ENCODE data around the gene VCL.
"Not testable (repeated sequence)": the region's sequence is repeated elsewhere in the genome, so short reads cannot be mapped to it uniquely, and the experiment has no call there.

The VCL gene

DNA sequence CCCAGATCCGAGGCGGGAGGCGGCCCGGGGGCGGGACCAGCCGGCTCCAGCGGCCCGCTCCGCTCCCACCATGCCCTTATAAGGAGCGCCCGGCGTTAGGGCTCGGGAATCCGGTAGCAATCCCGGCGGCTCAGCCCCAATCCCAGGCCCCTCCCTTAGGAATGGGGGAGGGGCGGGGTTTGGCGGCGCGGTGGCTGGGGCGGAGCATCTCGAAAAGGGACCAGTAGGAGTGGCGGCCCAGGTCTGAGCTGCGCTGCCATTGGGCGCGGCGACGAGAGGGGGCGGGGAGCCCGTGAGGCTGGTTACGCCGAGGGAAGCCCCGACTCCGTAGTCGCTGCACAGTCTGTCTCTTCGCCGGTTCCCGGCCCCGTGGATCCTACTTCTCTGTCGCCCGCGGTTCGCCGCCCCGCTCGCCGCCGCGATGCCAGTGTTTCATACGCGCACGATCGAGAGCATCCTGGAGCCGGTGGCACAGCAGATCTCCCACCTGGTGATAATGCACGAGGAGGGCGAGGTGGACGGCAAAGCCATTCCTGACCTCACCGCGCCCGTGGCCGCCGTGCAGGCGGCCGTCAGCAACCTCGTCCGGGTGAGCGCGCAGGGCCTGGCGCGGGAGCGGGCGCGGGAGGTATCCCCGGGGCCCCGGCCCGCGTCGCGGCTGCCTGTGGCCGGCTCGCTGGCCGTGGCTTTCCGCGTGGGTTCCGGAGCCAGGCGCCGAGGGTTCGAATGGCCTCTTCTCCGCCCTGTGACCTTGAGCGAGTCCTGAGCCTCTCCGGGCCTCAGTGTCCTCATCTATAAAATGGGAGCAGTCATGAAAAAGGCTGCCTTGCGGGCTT, at the start of gene VCL:
VCL (plus strand) TSS at position 330 of the 836 bp plus-strand sequence; CDS start at position 422, 92 bp downstream.
- Histone ChIP-seq H3K36me3 (ENCODE audit: control insufficient read depth, insufficient read depth, low read length) (peaks cover 30% of the 10 kb centered on the region), H3K4me3 (ENCODE audit: low read depth, low read length) (peak within 1 kb of the TSS; percentile 100), H3K27ac (ENCODE audit: low read depth, low read length) (peak within 1 kb of the TSS; percentile 100), H3K9me3 (ENCODE audit: control insufficient read depth, insufficient read depth, low read depth, low read length) (no peaks in the 10 kb centered on the region), H3K4me1 (ENCODE audit: control insufficient read depth, insufficient read depth, low read length) (peaks cover 20% of the 10 kb centered on the region; the same call in 1 of the 2 replicates), H3K9ac (ENCODE audit: low read length) (peak within 1 kb of the TSS; percentile 100), H3K27me3 (ENCODE audit: control insufficient read depth, insufficient read depth, low read length) (no peaks in the 10 kb centered on the region)

DNA sequence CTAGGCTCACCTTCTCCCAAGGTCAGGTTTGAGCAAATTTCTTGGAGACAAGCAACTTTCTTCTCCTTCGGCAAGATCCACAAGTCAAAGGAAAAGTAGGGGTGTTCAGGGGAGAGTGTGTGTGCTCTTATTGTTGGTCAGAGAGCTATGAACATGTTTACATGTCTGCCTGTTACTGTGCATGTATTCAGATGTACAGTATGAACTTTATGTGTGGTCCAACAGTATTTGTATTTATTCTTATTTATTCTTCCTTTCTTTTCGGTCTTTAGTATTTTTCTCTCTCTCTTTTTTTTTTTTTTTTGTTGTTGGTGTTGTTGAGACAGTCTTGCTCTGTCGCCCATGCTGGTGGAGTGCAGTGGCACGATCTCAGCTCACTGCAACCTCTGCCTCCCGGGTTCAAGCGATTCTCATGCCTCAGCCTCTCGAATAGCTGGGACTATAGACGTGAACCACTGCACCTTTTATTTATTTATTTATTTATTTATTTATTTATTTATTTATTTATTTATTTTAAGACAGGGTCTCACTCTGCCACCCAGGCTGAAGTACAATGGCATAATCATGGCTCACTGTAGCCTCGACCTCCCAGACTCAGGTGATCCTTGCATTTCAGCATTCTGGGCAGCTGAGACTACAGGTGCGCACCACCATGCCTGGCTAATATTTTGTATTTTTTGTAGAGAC, 48.8 kb upstream of the VCL start:
- Histone ChIP-seq H3K36me3 (ENCODE audit: control insufficient read depth, insufficient read depth, low read length) (no peaks in the 10 kb centered on the region), H3K4me1 (ENCODE audit: control insufficient read depth, insufficient read depth, low read length) (0 out of 2 replicates have a peak, but pooled peaks cover 3% of the 10 kb centered on the region), H3K9me3 (ENCODE audit: control insufficient read depth, insufficient read depth, low read depth, low read length) (peaks cover 11% of the 10 kb centered on the region), H3K27me3 (ENCODE audit: control insufficient read depth, insufficient read depth, low read length) (no peaks in the 10 kb centered on the region), H3K4me3 (ENCODE audit: low read depth, low read length) (no peak overlapping the region), H3K27ac (ENCODE audit: low read depth, low read length) (no peak overlapping the region), H3K9ac (ENCODE audit: low read length) (no peak overlapping the region)

DNA sequence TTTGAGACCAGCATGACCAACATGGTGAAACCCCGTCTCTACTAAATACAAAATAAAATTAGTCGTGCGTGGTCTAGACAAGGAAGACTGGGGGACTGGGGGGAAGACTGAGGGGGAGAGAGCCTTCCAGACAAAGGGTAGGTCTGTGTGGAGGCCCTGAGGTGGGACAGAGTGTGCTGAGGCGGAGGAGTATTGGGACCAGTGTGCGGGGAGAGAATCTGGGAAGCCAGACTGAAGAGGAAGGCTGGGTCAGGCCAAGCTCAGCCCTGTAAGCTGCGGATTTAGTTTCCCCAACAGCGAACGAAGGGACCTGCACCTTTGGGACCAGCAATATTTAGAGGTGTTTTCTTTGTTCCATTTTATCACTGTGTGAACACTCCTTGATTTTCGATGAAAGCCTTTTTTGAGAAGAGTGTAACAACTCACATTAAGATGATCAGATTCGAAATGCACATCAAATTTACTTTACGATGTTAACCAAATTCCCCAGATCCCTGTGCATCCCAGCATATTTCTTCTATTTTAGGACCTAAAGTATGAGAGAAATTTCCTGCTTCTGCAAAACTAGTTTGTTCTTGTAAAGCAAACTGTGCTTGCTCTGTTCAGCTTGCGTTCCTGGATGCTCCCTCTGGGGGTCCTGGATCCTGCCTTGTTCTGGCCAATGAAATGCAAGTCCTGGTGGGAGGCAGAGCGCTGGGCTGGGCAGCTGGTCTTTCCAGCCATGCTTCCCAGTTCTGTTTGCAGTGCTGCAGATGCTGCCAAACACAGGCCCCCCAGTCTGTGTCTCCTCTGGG, 47.6 kb upstream of the VCL start:
- Histone ChIP-seq H3K9me3 (ENCODE audit: control insufficient read depth, insufficient read depth, low read depth, low read length) (no peaks in the 10 kb centered on the region), H3K27ac (ENCODE audit: low read depth, low read length) (no peak overlapping the region), H3K36me3 (ENCODE audit: control insufficient read depth, insufficient read depth, low read length) (no peaks in the 10 kb centered on the region), H3K4me3 (ENCODE audit: low read depth, low read length) (no peak overlapping the region), H3K27me3 (ENCODE audit: control insufficient read depth, insufficient read depth, low read length) (no peaks in the 10 kb centered on the region), H3K4me1 (ENCODE audit: control insufficient read depth, insufficient read depth, low read length) (0 out of 2 replicates have a peak, but pooled peaks cover 3% of the 10 kb centered on the region), H3K9ac (ENCODE audit: low read length) (no peak overlapping the region)

DNA sequence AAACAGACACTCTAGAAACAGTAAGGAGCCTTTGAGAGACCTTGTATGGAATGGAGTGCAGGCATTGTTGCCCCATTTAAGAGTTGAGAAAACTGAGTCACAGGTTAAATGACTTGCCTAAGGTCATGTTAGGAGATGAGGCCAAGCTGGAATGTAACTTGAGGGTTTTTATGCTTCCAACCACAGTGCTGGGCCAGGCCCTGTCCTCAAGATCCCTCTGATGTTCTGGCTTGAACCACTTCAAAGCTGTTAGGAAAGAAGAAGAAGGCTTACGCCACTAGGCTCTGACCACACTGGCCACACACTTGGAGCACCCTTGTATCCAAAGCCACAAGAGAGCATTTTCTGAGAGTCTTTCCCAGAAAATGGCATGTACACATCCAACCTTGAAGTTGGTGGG, 44.3 kb upstream of the VCL start:
- Histone ChIP-seq H3K4me3 (ENCODE audit: low read depth, low read length) (no peak overlapping the region), H3K27ac (ENCODE audit: low read depth, low read length) (no peak overlapping the region), H3K9me3 (ENCODE audit: control insufficient read depth, insufficient read depth, low read depth, low read length) (no peaks in the 10 kb centered on the region), H3K9ac (ENCODE audit: low read length) (no peak overlapping the region), H3K27me3 (ENCODE audit: control insufficient read depth, insufficient read depth, low read length) (no peaks in the 10 kb centered on the region), H3K36me3 (ENCODE audit: control insufficient read depth, insufficient read depth, low read length) (no peaks in the 10 kb centered on the region), H3K4me1 (ENCODE audit: control insufficient read depth, insufficient read depth, low read length) (peaks cover 13% of the 10 kb centered on the region)

DNA sequence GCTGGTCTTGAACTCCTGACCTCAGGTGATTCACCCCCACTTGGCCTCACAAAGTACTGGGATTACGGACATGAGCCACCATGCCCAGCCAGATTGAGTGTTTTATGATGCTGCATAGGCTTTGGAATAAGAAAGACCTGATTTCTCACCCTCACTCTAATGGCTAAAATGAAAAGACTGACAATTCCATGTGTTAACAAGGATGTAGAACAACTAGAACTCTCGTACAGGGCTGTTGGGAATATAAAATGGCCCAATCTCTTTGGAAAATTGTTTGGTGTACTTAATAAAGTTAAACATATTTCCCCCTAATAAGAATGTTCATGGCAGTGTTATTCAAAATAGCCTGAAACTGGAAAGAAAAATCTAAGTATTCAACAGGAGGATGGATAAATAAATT, 43.2 kb upstream of the VCL start:
- no peaks in the 10 kb centered on the region for H3K27me3 ChIP-seq (ENCODE audit: control insufficient read depth, insufficient read depth, low read length)
- H3K9me3 ChIP-seq (ENCODE audit: control insufficient read depth, insufficient read depth, low read depth, low read length): no peaks in the 10 kb centered on the region
- no peaks in the 10 kb centered on the region for H3K36me3 ChIP-seq (ENCODE audit: control insufficient read depth, insufficient read depth, low read length)
- H3K27ac ChIP-seq (ENCODE audit: low read depth, low read length): no peak overlapping the region
- peaks cover 14% of the 10 kb centered on the region for H3K4me1 ChIP-seq (ENCODE audit: control insufficient read depth, insufficient read depth, low read length)
- H3K4me3 ChIP-seq (ENCODE audit: low read depth, low read length): no peak overlapping the region
- H3K9ac ChIP-seq (ENCODE audit: low read length): no peak overlapping the region

DNA sequence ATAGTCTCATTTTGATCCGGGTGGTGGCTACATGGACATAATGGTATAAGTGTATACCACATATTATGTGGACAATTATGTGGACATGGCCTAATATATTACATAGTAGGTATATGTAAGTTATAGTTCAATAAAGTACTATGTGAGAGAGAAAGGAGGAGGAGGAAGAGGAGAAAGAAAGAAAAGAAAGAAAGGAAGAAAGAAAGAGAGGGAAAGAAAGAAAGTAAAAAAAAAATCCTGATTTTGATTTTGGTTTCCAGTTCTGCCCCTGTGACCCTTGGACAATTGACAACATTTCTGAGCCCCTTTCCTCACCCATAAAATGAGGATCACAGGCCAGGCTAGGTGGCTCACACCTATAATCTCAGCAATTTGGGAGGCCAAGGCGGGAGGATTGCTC, 42.2 kb upstream of the VCL start:
- H3K9me3 ChIP-seq (ENCODE audit: control insufficient read depth, insufficient read depth, low read depth, low read length): no peaks in the 10 kb centered on the region
- H3K9ac ChIP-seq (ENCODE audit: low read length): no peak overlapping the region
- H3K4me1 ChIP-seq (ENCODE audit: control insufficient read depth, insufficient read depth, low read length): peaks cover 16% of the 10 kb centered on the region
- no peak overlapping the region for H3K4me3 ChIP-seq (ENCODE audit: low read depth, low read length)
- no peaks in the 10 kb centered on the region for H3K36me3 ChIP-seq (ENCODE audit: control insufficient read depth, insufficient read depth, low read length)
- no peak overlapping the region for H3K27ac ChIP-seq (ENCODE audit: low read depth, low read length)
- no peaks in the 10 kb centered on the region for H3K27me3 ChIP-seq (ENCODE audit: control insufficient read depth, insufficient read depth, low read length)

DNA sequence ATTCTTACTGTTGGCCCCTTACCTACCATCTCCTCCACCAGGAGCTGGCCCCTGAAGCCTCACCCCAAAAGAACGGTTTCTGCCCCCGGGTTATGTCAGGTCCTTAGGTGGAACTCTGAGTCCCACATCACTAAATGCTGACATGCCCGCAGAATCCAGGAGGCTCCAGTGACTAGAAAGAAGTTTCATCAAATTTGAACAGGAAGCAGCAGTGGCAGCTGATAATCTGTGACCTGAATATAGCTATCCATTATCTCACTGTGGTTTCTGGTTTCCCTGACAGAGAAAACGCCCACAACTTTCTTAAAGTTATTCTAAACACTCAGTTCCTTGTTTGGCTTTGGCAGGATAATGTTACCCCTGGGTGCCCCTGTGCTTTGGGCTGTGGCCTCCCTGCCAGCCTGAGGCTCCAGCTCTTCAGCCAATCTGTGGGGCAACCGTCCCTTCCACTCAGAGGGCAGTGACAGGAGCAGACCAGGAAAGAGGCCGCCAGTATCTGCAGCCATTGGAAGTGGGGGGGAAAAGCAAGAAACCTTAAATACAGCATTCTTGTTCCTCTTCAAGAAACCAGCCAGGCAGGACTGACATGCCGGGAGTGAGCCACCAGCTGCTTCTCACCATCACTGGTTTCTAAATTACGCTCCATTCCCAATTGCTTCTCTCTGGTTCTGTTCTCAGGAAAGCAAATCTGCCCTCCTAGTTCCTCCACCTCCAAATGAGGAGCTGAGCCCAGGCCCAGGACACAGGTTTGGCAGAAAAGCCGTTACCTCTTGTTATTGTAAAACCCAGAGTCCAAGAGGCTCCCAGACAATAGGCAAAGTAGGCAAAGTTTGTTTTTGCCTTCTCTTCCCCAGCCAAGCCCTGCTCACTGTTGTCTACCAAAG, 41.2 kb upstream of the VCL start:
- Histone ChIP-seq H3K4me3 (ENCODE audit: low read depth, low read length) (no peak overlapping the region), H3K4me1 (ENCODE audit: control insufficient read depth, insufficient read depth, low read length) (peaks cover 16% of the 10 kb centered on the region), H3K9me3 (ENCODE audit: control insufficient read depth, insufficient read depth, low read depth, low read length) (no peaks in the 10 kb centered on the region), H3K27ac (ENCODE audit: low read depth, low read length) (no peak overlapping the region), H3K9ac (ENCODE audit: low read length) (no peak overlapping the region), H3K36me3 (ENCODE audit: control insufficient read depth, insufficient read depth, low read length) (no peaks in the 10 kb centered on the region), H3K27me3 (ENCODE audit: control insufficient read depth, insufficient read depth, low read length) (no peaks in the 10 kb centered on the region)

DNA sequence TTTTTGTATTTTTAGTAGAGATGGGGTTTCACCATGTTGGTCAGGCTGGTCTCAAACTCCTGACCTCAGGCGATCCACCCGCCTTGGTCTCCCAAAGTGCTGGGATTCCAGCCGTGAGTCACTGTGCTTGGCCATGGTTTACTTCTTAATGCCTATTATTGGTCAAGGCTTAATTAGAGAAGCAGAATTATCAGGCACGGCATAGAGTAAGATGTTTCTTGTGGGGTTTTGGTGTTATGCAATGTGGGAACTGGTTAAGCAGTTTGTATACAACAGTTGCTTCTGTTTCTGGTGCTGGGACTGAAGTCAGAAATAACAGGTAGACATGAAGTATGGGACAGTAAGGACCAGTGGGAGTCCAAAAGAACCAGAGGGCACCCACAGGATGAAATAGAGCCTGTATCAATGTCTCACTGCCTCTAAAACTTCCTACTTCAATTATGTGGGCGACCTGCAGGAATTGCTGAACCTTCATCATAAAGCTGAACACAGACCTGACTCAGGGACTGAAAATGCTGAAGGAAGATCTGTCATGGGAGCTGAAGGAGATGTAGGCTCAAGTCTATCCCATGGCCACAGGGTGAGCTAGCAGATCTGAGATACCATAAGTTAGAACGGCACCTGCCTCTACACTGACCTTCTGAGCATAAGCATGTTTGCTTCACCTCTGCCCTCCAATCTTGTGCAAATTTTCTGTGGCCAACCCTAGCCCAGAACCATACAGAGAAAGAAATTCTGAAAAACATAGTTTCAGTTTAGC, 38.3 kb upstream of the VCL start:
- peaks cover 20% of the 10 kb centered on the region for H3K4me1 ChIP-seq (ENCODE audit: control insufficient read depth, insufficient read depth, low read length)
- H3K9me3 ChIP-seq (ENCODE audit: control insufficient read depth, insufficient read depth, low read depth, low read length): no peaks in the 10 kb centered on the region
- H3K27me3 ChIP-seq (ENCODE audit: control insufficient read depth, insufficient read depth, low read length): no peaks in the 10 kb centered on the region
- no peaks in the 10 kb centered on the region for H3K36me3 ChIP-seq (ENCODE audit: control insufficient read depth, insufficient read depth, low read length)
- no peak overlapping the region for H3K4me3 ChIP-seq (ENCODE audit: low read depth, low read length)
- H3K9ac ChIP-seq (ENCODE audit: low read length): no peak overlapping the region
- H3K27ac ChIP-seq (ENCODE audit: low read depth, low read length): no peak overlapping the region

DNA sequence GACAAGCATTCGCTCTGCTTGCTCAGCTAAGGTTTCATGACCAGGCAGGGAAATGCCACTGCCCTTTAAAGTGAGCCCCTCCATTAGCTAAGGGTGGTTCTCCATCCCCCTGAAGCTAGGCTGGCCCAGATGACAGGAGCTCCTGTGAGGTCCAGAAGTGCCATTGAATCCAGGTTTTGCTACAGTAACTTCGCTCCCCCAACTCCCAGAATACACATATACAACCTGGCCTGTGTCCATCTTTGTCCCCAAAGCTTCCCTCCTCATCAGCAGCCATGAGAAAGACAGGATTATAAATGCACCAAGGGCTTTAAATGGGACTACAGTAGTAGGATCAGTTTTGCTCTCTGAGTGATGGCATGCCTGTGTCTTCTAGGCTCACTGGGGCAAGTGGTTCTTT, 35.5 kb upstream of the VCL start:
- Histone ChIP-seq H3K27me3 (ENCODE audit: control insufficient read depth, insufficient read depth, low read length) (no peaks in the 10 kb centered on the region), H3K4me1 (ENCODE audit: control insufficient read depth, insufficient read depth, low read length) (peaks cover 34% of the 10 kb centered on the region), H3K36me3 (ENCODE audit: control insufficient read depth, insufficient read depth, low read length) (no peaks in the 10 kb centered on the region), H3K9me3 (ENCODE audit: control insufficient read depth, insufficient read depth, low read depth, low read length) (no peaks in the 10 kb centered on the region), H3K4me3 (ENCODE audit: low read depth, low read length) (no peak overlapping the region), H3K27ac (ENCODE audit: low read depth, low read length) (no peak overlapping the region), H3K9ac (ENCODE audit: low read length) (no peak overlapping the region)

DNA sequence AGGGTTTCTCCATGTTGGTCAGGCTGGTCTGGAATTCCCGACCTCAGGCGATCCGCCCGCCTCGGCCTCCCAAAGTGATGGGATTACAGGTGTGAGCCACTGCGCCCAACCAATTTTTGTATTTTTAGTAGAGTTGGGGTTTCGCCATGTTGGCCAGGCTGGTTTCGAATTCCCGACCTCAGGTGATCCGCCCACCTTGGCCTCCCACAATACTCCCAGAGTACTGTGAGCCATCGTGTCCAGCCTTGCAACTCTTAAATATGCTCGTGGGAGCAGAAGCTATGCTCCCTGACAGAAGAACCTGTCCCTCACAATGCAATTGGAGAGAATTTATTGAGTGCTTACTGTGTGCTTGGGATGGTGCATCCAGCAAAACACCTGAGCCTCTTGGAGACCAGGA, 34.4 kb upstream of the VCL start:
- H3K36me3 ChIP-seq (ENCODE audit: control insufficient read depth, insufficient read depth, low read length); H3K27me3 ChIP-seq (ENCODE audit: control insufficient read depth, insufficient read depth, low read length); H3K4me3 ChIP-seq (ENCODE audit: low read depth, low read length); H3K9me3 ChIP-seq (ENCODE audit: control insufficient read depth, insufficient read depth, low read depth, low read length); H3K9ac ChIP-seq (ENCODE audit: low read length); H3K27ac ChIP-seq (ENCODE audit: low read depth, low read length): not testable (repeated sequence)
- peaks cover 46% of the 10 kb centered on the region for H3K4me1 ChIP-seq (ENCODE audit: control insufficient read depth, insufficient read depth, low read length)

All from HUES6 (cell line).